Heart left ventricle (tissue), 16 donors: Measurements from ENCODE around the gene COLEC12. TPM values are rescaled to one million over a fixed set of nuclear protein-coding genes. Genes with fewer than 3 reads are reported as not detected.
A peak's percentile ranks its signal among the peaks of the same experiment; 100 is the strongest.

ENCODE experiments used
- ATAC-seq, 4 donors: fragments of 200-7000 bp; cut with Tn5 transposase; one replicate each; pipeline ENCODE4 v1.9.1; 2020 to 2022; ENCODE audit warnings: moderate library complexity in 4 of 4, mild to moderate bottlenecking in 3 of 4, moderate number of reproducible peaks in 1 of 4
- DNase-seq, 5 donors: peaks; one replicate each; pipeline ENCODE4 v3.0.0-alpha.2; 2020
- H3K27ac ChIP-seq, 12 donors: fragments of 200-600 bp; sonication (generic) in 4 of 12; one replicate each; pipeline versions ENCODE4 v1.5.0 to v1.8.0; 2016 to 2022; ENCODE audit warnings: mild to moderate bottlenecking in 2 of 12
- H3K27me3 ChIP-seq, 9 donors: fragments of 200-600 bp; sonication (generic) in 2 of 9; one replicate each; pipeline versions ENCODE4 v1.5.1 to v1.8.0; 2016 to 2022; ENCODE audit warnings: mild to moderate bottlenecking in 3 of 9
- H3K36me3 ChIP-seq, 9 donors: fragments of 200-600 bp; sonication (generic) in 2 of 9; one replicate each; pipeline versions ENCODE4 v1.5.0 to v1.8.0; 2018 to 2022; ENCODE audit warnings: mild to moderate bottlenecking in 2 of 9
- H3K4me1 ChIP-seq, 12 donors: fragments of 200-600 bp; sonication (generic) in 4 of 12; one replicate each; pipeline versions ENCODE4 v1.5.0 to v1.8.0; 2016 to 2022; ENCODE audit warnings: mild to moderate bottlenecking in 3 of 12
- H3K4me3 ChIP-seq, 12 donors: fragments of 200-600 bp; sonication (generic) in 4 of 12; one replicate each; pipeline versions ENCODE4 v1.5.0 to v1.8.0; 2017 to 2022; ENCODE audit warnings: mild to moderate bottlenecking in 9 of 12, moderate library complexity in 4 of 12
- H3K9me3 ChIP-seq, 12 donors: fragments of 200-600 bp; sonication (generic) in 4 of 12; one replicate each; pipeline versions ENCODE4 v1.5.0 to v1.8.0; 2016 to 2022; ENCODE audit warnings: mild to moderate bottlenecking in 1 of 12
- CTCF ChIP-seq, 12 donors: fragments of 200-600 bp; sonication (generic) in 4 of 12; IDR thresholded peaks; one replicate each; pipeline versions ENCODE4 v1.5.0 to v1.8.0; 2018 to 2022; ENCODE audit warnings: antibody characterized with exemption in 12 of 12, mild to moderate bottlenecking in 5 of 12
- POLR2A ChIP-seq, 2 donors: fragments of 450-650 bp; IDR thresholded peaks; one replicate each; pipeline ENCODE4 v1.6.1; 2017; ENCODE audit warnings: antibody characterized with exemption in 2 of 2, mild to moderate bottlenecking in 2 of 2, moderate library complexity in 2 of 2
- WGBS, 4 donors: extraction: QIAGEN DNeasy Blood & Tissue Kit in 2 of 4; methylation state at CpG; one replicate each; pipeline versions ENCODE4 v1.1.5 to v1.1.7; 2013 to 2018; 5-methylcytosine and 5-hydroxymethylcytosine counted together
- intact Hi-C, 10 donors: fragments of 100-400 bp; cut with DNase I; formaldehyde crosslinking; loops; one replicate each; pipeline versions ENCODE4 v1.11.1 to v1.14.2; 2022
- polyA plus RNA-seq, 2 donors: library from polyadenylated mRNA; stranded (reverse); fragments of 200-250 nt; gene quantifications; one replicate each; pipeline ENCODE4 v1.2.3, GENCODE V29; 2013
- total RNA-seq, 9 donors: library from RNA; depleted of rRNA in 2 of 9; stranded (reverse); fragments of >200 nt in 2 of 9; fragmentation: NEBNext Ultra II Directional in 3 of 9; extraction: Animal tissue kit (Norgen Biotek cat#: 25700) in 3 of 9; gene quantifications; one replicate each; pipeline versions ENCODE4 v1.1.0 to v1.2.4, GENCODE V29; 2016 to 2023
- donor health status: ischemic (EF 13 %, LVEDD 7.1; RV severe dilation, severe dysfunction).
- donor health status: healthy with polysubstance abuse.
- donor health status: DM: no; HTN: yes; CAD: no.
- donor health status: DM: no; HTN: no; CAD: no.
- donor health status: ischemic (EF 25% LVEDD 6.9; RV normal size, moderate dysfunction).
- donor health status: ischemic (EF 25% LVEDD 5.7; RV mildly dilated, moderate dysfunction).
- donor health status: healthy.
- donor health status: DM: yes; HTN: yes; CAD: no.
- donor health status: ischemic (EF 35%, LVEDD 5.7; RV mildly dilated, moderate dysfunction).
- donor health status: nonischemic (EF 11% LVEDD 7.7; RV severe dilation, severe dysfunction).
- donor health status: DM: yes; HTN: yes; CAD: no.
- donor health status: PGD.
- donor health status: ischemic (EF 29% LVEDD 5.4; RV normal size, mild dysfunction).
- donor health status: nonischemic (EF 23%, LVEDD 6.1; RV moderate dilation, normal function).

Gene COLEC12
- total and polyA plus RNA-seq, 11 donors, result 2.2 to 35.9 (median 7.9) TPM

GRCh38 chr18:419541-420175 is 80.8 kb downstream of the COLEC12 start:
- Histone ChIP-seq H3K36me3 (no peaks in the 10 kb centered on the region), H3K9me3 (no peaks in the 10 kb centered on the region), H3K27me3 (no peaks in the 10 kb centered on the region), H3K4me1 (peaks cover 0 to 29% (median 6%) of the 10 kb centered on the region in 12 donors), H3K4me3 (no peak overlapping the region), H3K27ac (no peak overlapping the region)
- no peak for DNase-seq
- TF ChIP-seq POLR2A (IDR thresholded peaks at IDR 0.05), result no peak
- TF ChIP-seq CTCF (IDR thresholded peaks at IDR 0.05), result no peak
- no peak for ATAC-seq
- intact Hi-C loops, result no loop called here
- 76 to 92% (median 87%) methylated on average over 5 of the region's 5 CpGs for WGBS, 4 donors

GRCh38 chr18:417495-417894 is 83.0 kb downstream of the COLEC12 start:
- TF ChIP-seq POLR2A (IDR thresholded peaks at IDR 0.05) (no peak), CTCF (IDR thresholded peaks at IDR 0.05) (no peak)
- Histone ChIP-seq H3K4me1 (peaks cover 0 to 18% (median 0%) of the 10 kb centered on the region in 12 donors), H3K27ac (peak overlapping the region in 5 of 12 donors; percentile 14 to 52 (median 44)), H3K27me3 (no peaks in the 10 kb centered on the region), H3K9me3 (no peaks in the 10 kb centered on the region), H3K36me3 (no peaks in the 10 kb centered on the region), H3K4me3 (no peak overlapping the region)
- ATAC-seq (peak in 3 of 4 donors; percentile 58 to 78 (median 77)), DNase-seq (no peak)
- 54 to 72% (median 66%) methylated on average over 5 of the region's 5 CpGs for WGBS, 4 donors
- intact Hi-C loops, result no loop called here

GRCh38 chr18:416930-417329 is 83.6 kb downstream of the COLEC12 start:
- no peak for DNase-seq

More at GRCh38 chr18:416930-417329, 83.6 kb downstream of the COLEC12 start:
- WGBS, 4 donors, result 83 to 98% (median 91%) methylated on average over 1 of the region's 1 CpG
- H3K36me3 ChIP-seq, result no peaks in the 10 kb centered on the region
- ATAC-seq, result no peak
- H3K4me1 ChIP-seq, result peaks cover 0 to 18% (median 0%) of the 10 kb centered on the region in 12 donors
- peaks cover 0 to 5% (median 0%) of the 10 kb centered on the region in 12 donors for H3K9me3 ChIP-seq
- peak overlapping the region in 3 of 12 donors; percentile 43 to 50 (median 44) for H3K27ac ChIP-seq
- intact Hi-C loops, result no loop called here
- H3K27me3 ChIP-seq, result no peaks in the 10 kb centered on the region
- no peak overlapping the region for H3K4me3 ChIP-seq
- TF ChIP-seq POLR2A (IDR thresholded peaks at IDR 0.05) (no peak), CTCF (IDR thresholded peaks at IDR 0.05) (no peak)
